Medulla oblongata (tissue), 1 donor: ENCODE results near the gene FCAMR.

ENCODE experiments used
- DNase-seq: peaks from one replicate; pipeline ENCODE4 v3.0.0-alpha.2; 2015; ENCODE audit errors: extremely low spot score

The FCAMR gene

GRCh38 chr1:206909883-206910318 lies 60.4 kb downstream of the FCAMR start:
- DNase-seq = no peak

GRCh38 chr1:206909161-206909882 lies 60.9 kb downstream of the FCAMR start:
- DNase-seq = no peak

DNA sequence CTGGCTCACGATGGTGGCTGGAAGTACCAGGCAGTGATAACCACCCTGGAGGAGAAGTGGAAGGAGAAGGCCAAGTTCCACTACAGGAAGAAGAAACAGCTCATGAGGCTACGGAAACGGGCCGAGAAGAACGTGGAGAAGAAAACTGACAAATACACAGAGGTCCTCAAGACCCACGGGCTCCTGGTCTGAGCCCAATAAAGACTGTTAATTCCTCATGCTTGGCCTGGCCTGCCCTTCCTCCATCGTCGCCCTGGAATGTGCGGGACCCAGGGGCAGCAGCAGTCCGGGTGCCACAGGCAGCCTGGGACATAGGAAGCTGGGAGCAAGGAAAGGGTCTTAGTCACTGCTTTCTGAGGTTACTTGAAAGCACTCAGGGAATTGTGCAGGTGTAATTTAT lies 62.2 kb downstream of the FCAMR start:
- DNase-seq = no peak
